ENCODE data around the gene CDK8. TPM values are rescaled to one million over a fixed set of nuclear protein-coding genes. Genes with fewer than 3 reads are reported as not detected.

CDK8 gene
- total RNA-seq, 1 experiment from 2014 or later = 22.2 TPM

GRCh38 chr13:26435171-26435570 lies 181.2 kb downstream of the CDK8 start:
- Mint-ChIP-seq H3K36me3 (ENCODE audit: insufficient read depth, unreplicated experiment) (no peaks in the 10 kb centered on the region), H3K27me3 (ENCODE audit: insufficient read depth, unreplicated experiment) (peaks cover 13% of the 10 kb centered on the region), H3K4me3 (ENCODE audit: unreplicated experiment) (no peak overlapping the region), H3K4me1 (ENCODE audit: insufficient read depth, unreplicated experiment) (no peaks in the 10 kb centered on the region), H3K27ac (ENCODE audit: low read depth, unreplicated experiment) (no peak overlapping the region), H3K9me3 (ENCODE audit: unreplicated experiment) (peaks cover 18% of the 10 kb centered on the region)
- DNase-seq (ENCODE audit: unreplicated experiment) = no peak
- ChIA-PET CTCF (no interaction called here), POLR2A (no interaction called here)
- intact Hi-C loops (cut with micrococcal nuclease) = no loop called here
- BruUV-seq (replicated peaks) = no TSS peak
- no peak for TF ChIP-seq CTCF (IDR thresholded peaks at IDR 0.05; ENCODE audit: unreplicated experiment)

GRCh38 chr13:26435646-26436045 lies 181.7 kb downstream of the CDK8 start:
- no peak overlapping the region for H3K27ac Mint-ChIP-seq (ENCODE audit: low read depth, unreplicated experiment)
- TF ChIP-seq CTCF (IDR thresholded peaks at IDR 0.05; ENCODE audit: unreplicated experiment) = no peak
- intact Hi-C loops (cut with micrococcal nuclease) = no loop called here
- no peak overlapping the region for H3K4me3 Mint-ChIP-seq (ENCODE audit: unreplicated experiment)
- ChIA-PET POLR2A (no interaction called here), CTCF (interaction anchor here (0.6 kb wide), 1 partner anchor 251 kb away, joined by 3 read pairs; no protein-coding TSS in a partner anchor)
- H3K36me3 Mint-ChIP-seq (ENCODE audit: insufficient read depth, unreplicated experiment) = no peaks in the 10 kb centered on the region
- H3K4me1 Mint-ChIP-seq (ENCODE audit: insufficient read depth, unreplicated experiment) = no peaks in the 10 kb centered on the region
- DNase-seq (ENCODE audit: unreplicated experiment) = no peak
- peaks cover 13% of the 10 kb centered on the region for H3K27me3 Mint-ChIP-seq (ENCODE audit: insufficient read depth, unreplicated experiment)
- H3K9me3 Mint-ChIP-seq (ENCODE audit: unreplicated experiment) = peaks cover 18% of the 10 kb centered on the region
- BruUV-seq (replicated peaks) = no TSS peak

GRCh38 chr13:26436914-26437313 lies 183.0 kb downstream of the CDK8 start:
- no peak overlapping the region for H3K4me3 Mint-ChIP-seq (ENCODE audit: unreplicated experiment)
- intact Hi-C loops (cut with micrococcal nuclease) = no loop called here
- no TSS peak for BruUV-seq (replicated peaks)
- ChIA-PET POLR2A (interaction anchor here (1.1 kb wide), 2 partner anchors 8 to 13 kb away, joined by 3 read pairs; no protein-coding TSS in a partner anchor), CTCF (interaction anchor here (0.5 kb wide), 2 partner anchors 71 to 137 kb away, joined by 3 to 6 read pairs; no protein-coding TSS in a partner anchor)
- H3K27ac Mint-ChIP-seq (ENCODE audit: low read depth, unreplicated experiment) = no peak overlapping the region
- H3K36me3 Mint-ChIP-seq (ENCODE audit: insufficient read depth, unreplicated experiment) = no peaks in the 10 kb centered on the region
- peaks cover 13% of the 10 kb centered on the region for H3K27me3 Mint-ChIP-seq (ENCODE audit: insufficient read depth, unreplicated experiment)
- no peak for DNase-seq (ENCODE audit: unreplicated experiment)
- H3K9me3 Mint-ChIP-seq (ENCODE audit: unreplicated experiment) = peaks cover 18% of the 10 kb centered on the region
- no peaks in the 10 kb centered on the region for H3K4me1 Mint-ChIP-seq (ENCODE audit: insufficient read depth, unreplicated experiment)
- TF ChIP-seq CTCF (IDR thresholded peaks at IDR 0.05; ENCODE audit: unreplicated experiment) = no peak

DNA sequence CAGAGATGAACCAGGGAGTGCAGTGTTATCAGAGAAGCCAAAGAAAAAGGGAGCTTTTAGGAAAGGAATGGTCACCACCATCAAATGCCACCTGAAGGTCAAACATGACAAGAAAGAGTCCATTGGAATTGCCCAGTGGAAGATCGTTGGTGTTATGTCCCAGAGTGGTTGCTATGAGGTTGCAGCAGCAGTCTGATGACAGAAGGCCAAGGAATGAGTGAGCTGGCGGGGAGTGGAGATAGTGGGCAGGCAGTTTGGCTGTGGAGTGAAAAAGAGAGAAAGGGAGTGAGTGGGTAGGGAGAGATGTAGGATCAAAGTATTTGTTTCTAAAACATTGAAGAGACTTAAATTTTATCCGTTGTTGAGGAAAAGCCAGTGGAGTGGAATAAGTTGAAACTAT lies 186.2 kb downstream of the CDK8 start:
- CTCF ChIA-PET = interaction anchor here (0.6 to 0.7 kb wide), 2 partner anchors 15 to 45 kb away, joined by 3 to 7 read pairs; no protein-coding TSS in a partner anchor
- POLR2A ChIA-PET = no interaction called here
- Mint-ChIP-seq H3K27me3 (ENCODE audit: insufficient read depth, unreplicated experiment) (no peaks in the 10 kb centered on the region), H3K27ac (ENCODE audit: low read depth, unreplicated experiment) (no peak overlapping the region), H3K4me3 (ENCODE audit: unreplicated experiment) (no peak overlapping the region), H3K36me3 (ENCODE audit: insufficient read depth, unreplicated experiment) (no peaks in the 10 kb centered on the region), H3K9me3 (ENCODE audit: unreplicated experiment) (peaks cover 10% of the 10 kb centered on the region), H3K4me1 (ENCODE audit: insufficient read depth, unreplicated experiment) (no peaks in the 10 kb centered on the region)
- intact Hi-C loops (cut with micrococcal nuclease) = no loop called here
- no peak for TF ChIP-seq CTCF (IDR thresholded peaks at IDR 0.05; ENCODE audit: unreplicated experiment)
- no TSS peak for BruUV-seq (replicated peaks)
- no peak for DNase-seq (ENCODE audit: unreplicated experiment)

Data from MCF 10A (cell line).